Measurements from ENCODE around the gene GSTK1.

- TF ChIP-seq, protein P1, sequence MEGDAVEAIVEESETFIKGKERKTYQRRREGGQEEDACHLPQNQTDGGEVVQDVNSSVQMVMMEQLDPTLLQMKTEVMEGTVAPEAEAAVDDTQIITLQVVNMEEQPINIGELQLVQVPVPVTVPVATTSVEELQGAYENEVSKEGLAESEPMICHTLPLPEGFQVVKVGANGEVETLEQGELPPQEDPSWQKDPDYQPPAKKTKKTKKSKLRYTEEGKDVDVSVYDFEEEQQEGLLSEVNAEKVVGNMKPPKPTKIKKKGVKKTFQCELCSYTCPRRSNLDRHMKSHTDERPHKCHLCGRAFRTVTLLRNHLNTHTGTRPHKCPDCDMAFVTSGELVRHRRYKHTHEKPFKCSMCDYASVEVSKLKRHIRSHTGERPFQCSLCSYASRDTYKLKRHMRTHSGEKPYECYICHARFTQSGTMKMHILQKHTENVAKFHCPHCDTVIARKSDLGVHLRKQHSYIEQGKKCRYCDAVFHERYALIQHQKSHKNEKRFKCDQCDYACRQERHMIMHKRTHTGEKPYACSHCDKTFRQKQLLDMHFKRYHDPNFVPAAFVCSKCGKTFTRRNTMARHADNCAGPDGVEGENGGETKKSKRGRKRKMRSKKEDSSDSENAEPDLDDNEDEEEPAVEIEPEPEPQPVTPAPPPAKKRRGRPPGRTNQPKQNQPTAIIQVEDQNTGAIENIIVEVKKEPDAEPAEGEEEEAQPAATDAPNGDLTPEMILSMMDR (IDR thresholded peaks at IDR 0.05) = no peak
- TF ChIP-seq POLR2A (IDR thresholded peaks at IDR 0.05) = no peak
Observed at GRCh38 chr7:143242306-143242705, 20.9 kb upstream of the GSTK1 start.

All from uterus (tissue), 2 donors.